NT2/D1 (cell line): Measurements from ENCODE around the gene CDC42BPA.

ENCODE experiments used
- YY1 ChIP-seq: IDR thresholded peaks from 2 replicates; pipeline ENCODE4 v1.6.1; 2011; ENCODE audit not compliant: insufficient read length, insufficient read depth
- ZNF274 ChIP-seq: IDR thresholded peaks from 2 replicates; pipeline ENCODE4 v1.6.1; 2011; ENCODE audit warnings: mild to moderate bottlenecking, low read depth, low read length

DNA sequence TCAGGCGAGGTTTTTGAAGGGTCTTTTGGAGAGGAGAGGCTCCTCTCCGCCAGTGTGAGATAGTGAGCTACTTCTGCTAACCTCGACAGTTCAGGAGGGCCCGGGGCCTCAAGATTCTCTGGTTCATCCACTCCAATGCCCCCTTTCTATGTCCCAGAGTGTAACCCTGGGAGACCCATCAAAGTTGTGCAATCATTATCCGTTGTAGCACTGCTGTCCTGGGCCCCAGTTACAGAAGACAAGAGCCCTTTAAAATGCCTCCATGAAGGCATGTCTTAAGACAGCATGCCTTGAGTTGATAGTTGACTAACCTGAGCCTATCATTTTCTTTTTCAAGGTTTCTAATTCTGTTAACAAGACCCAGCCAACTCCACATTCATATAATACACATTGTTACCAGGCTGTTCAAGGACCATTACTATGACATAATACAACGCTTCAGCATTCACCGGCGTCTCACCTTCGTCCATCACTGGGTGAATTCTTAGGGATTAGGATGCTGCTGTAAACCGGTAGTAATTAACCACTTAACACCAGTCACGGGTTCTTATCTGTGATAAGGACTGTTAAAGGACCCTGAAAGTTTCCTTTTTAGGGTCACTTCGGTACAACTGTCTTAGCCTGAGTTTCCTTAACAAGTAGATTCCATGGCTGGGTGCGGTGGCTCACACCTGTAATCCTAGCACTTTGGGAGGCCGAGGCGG, 37.4 kb upstream of the CDC42BPA start:
- TF ChIP-seq ZNF274 (no peak), YY1 (no peak)
